K562 (cell line): Measurements from ENCODE around the gene STMN3.

ENCODE experiments used
- CBX5 ChIP-seq: IDR thresholded peaks from 2 replicates; pipeline ENCODE4 v1.6.1; 2014; ENCODE audit warnings: low read depth, borderline replicate concordance
- CHD4 ChIP-seq: fragments of 200-600 bp; sonication (generic); IDR thresholded peaks from 3 replicates; pipeline ENCODE4 v1.6.1; 2012; ENCODE audit warnings: low read depth, mild to moderate bottlenecking, mixed read lengths, low read length, inconsistent platforms; ENCODE audit not compliant: insufficient read depth, insufficient replicate concordance, poor library complexity, severe bottlenecking
- CTBP1 ChIP-seq: fragments of 450-650 bp; IDR thresholded peaks from 2 replicates; pipeline ENCODE4 v1.6.1; 2016; ENCODE audit warnings: borderline replicate concordance
- CTCF ChIP-seq, 3 experiments: IDR thresholded peaks in 2 of 3; conservative IDR thresholded peaks in 1 of 3; 2 replicates each; pipeline ENCODE4 v1.5.1; 2011 to 2012; ENCODE audit warnings: low read length in 3 of 3, mild to moderate bottlenecking in 3 of 3, control low read depth in 2 of 3, improper control_type of control experiment in 1 of 3, inconsistent platforms in 1 of 3, low read depth in 1 of 3, mixed read lengths in 1 of 3, moderate library complexity in 1 of 3; ENCODE audit not compliant: insufficient read depth in 2 of 3
- EZH2 ChIP-seq: IDR thresholded peaks from 2 replicates; pipeline ENCODE4 v1.6.1; 2012; ENCODE audit warnings: low read depth, mild to moderate bottlenecking, inconsistent platforms, low read length, borderline replicate concordance
- ID3 ChIP-seq, 2 experiments: fragments of 250-450 bp in 1 of 2; fragments of 450-650 bp in 1 of 2; sonication (Bioruptor Pico) in 1 of 2; IDR thresholded peaks; 2 replicates each; pipeline versions ENCODE4 v1.6.1 to v1.8.0; 2016 to 2021; ENCODE audit warnings: mild to moderate bottlenecking in 2 of 2, moderate library complexity in 2 of 2, missing compliant biosample characterization in 1 of 2, missing genetic modification characterization in 1 of 2
- PATZ1 ChIP-seq: fragments of 250-450 bp; sonication (Bioruptor Pico); IDR thresholded peaks from 2 replicates; pipeline ENCODE4 v1.5.0; 2020; ENCODE audit warnings: mild to moderate bottlenecking, borderline replicate concordance
- POLR2A ChIP-seq: fragments of 450-650 bp; conservative IDR thresholded peaks from 2 replicates; pipeline ENCODE4 v1.6.1; 2016
- POLR2AphosphoS5 ChIP-seq: IDR thresholded peaks from 2 replicates; pipeline ENCODE4 v1.6.1; 2011; ENCODE audit warnings: mild to moderate bottlenecking, low read depth, low read length, moderate library complexity; ENCODE audit not compliant: control insufficient read depth, insufficient read depth
- SIX5 ChIP-seq, 2 experiments: IDR thresholded peaks; 2 replicates each; pipeline ENCODE4 v1.6.1; 2011; ENCODE audit warnings: low read length in 2 of 2, borderline replicate concordance in 1 of 2, low read depth in 1 of 2, mild to moderate bottlenecking in 1 of 2, moderate library complexity in 1 of 2; ENCODE audit not compliant: insufficient read depth in 1 of 2
- SMC3 ChIP-seq: conservative IDR thresholded peaks from 2 replicates; pipeline ENCODE4 v1.6.1; 2011; ENCODE audit warnings: low read depth, low read length, improper control_type of control experiment; ENCODE audit not compliant: insufficient read depth
- USF1 ChIP-seq: sonication (generic); formaldehyde crosslinking; IDR thresholded peaks from 2 replicates; pipeline ENCODE4 v1.9.0; 2022; ENCODE audit warnings: mild to moderate bottlenecking, missing genetic modification reagents
- TF ChIP-seq, protein P1 (sequence below): fragments of 450-650 bp; formaldehyde crosslinking; IDR thresholded peaks from 2 replicates; pipeline ENCODE4 v1.4.0; 2020; ENCODE audit warnings: mild to moderate bottlenecking, mixed read lengths

DNA sequence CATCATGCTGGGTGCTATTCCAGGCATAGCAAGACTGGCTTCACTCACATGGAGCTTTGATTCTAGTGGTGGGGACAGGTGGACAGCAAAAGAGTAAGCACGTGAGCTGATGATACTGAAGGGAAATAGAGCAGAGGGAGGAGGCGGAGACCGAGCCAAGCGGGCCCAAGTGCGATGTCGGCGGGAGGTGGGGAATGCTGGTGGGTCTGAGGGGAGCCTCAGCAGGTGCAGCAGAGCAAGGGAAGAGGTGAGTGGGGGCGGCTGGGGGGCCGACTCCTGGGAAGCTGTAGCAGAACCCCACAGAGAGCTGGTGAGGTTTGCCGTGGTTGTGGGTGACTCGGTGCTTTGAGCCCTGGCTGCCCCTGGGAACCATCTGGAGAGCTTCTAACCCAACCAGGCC, 15.1 kb upstream of the STMN3 start:
- TF ChIP-seq ID3 (CRISPR knock-in tag; IDR thresholded peaks at IDR 0.05) (no peak), ID3 (tag; IDR thresholded peaks at IDR 0.05) (no peak), CTCF (IDR thresholded peaks at IDR 0.05 in 2 of 3, conservative IDR thresholded peaks at IDR 0.05 in 1 of 3; ENCODE audit: insufficient read depth in 2 of 3, low read depth in 1 of 3, low read length in 3 of 3) (no peak), POLR2A (no peak), POLR2AphosphoS5 (no peak), SIX5 (IDR thresholded peaks at IDR 0.05; ENCODE audit: borderline replicate concordance in 1 of 2, insufficient read depth in 1 of 2, low read depth in 1 of 2, low read length in 2 of 2) (no peak), CBX5 (no peak), USF1 (CRISPR knock-in tag) (no peak), EZH2 (no peak), SMC3 (no peak), CTBP1 (no peak), PATZ1 (no peak), CHD4 (no peak)
- TF ChIP-seq, protein P1, sequence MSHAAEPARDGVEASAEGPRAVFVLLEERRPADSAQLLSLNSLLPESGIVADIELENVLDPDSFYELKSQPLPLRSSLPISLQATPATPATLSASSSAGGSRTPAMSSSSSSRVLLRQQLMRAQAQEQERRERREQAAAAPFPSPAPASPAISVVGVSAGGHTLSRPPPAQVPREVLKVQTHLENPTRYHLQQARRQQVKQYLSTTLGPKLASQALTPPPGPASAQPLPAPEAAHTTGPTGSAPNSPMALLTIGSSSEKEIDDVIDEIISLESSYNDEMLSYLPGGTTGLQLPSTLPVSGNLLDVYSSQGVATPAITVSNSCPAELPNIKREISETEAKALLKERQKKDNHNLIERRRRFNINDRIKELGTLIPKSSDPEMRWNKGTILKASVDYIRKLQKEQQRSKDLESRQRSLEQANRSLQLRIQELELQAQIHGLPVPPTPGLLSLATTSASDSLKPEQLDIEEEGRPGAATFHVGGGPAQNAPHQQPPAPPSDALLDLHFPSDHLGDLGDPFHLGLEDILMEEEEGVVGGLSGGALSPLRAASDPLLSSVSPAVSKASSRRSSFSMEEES (CRISPR knock-in tag): no peak
